Right kidney (tissue), 1 donor: ENCODE results near the gene NRXN2.
"Not testable (repeated sequence)": the region's sequence is repeated elsewhere in the genome, so short reads cannot be mapped to it uniquely, and the experiment has no call there.

Source experiments
- DNase-seq: peaks from one replicate; pipeline ENCODE4 v3.0.0-alpha.2; 2016

Gene NRXN2

GRCh38 chr11:64605656-64606585, 117.1 kb downstream of the NRXN2 start:
- no peak for DNase-seq

DNA sequence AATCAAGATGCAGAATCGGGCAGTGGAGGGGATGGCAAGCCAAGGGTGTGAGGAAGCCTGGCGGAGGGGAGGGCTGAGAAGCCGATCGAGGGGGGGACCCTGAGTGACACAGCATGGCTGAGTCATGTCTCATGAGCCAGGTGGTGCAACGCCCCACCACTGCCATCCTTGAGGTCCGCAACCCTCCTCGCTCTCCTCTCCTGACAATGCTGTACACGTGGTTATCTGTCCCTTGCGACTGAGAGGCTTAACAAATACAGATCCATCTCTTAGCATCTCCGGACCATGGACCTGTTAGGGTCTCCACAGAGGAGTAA, 117.8 kb downstream of the NRXN2 start:
- no peak for DNase-seq

DNA sequence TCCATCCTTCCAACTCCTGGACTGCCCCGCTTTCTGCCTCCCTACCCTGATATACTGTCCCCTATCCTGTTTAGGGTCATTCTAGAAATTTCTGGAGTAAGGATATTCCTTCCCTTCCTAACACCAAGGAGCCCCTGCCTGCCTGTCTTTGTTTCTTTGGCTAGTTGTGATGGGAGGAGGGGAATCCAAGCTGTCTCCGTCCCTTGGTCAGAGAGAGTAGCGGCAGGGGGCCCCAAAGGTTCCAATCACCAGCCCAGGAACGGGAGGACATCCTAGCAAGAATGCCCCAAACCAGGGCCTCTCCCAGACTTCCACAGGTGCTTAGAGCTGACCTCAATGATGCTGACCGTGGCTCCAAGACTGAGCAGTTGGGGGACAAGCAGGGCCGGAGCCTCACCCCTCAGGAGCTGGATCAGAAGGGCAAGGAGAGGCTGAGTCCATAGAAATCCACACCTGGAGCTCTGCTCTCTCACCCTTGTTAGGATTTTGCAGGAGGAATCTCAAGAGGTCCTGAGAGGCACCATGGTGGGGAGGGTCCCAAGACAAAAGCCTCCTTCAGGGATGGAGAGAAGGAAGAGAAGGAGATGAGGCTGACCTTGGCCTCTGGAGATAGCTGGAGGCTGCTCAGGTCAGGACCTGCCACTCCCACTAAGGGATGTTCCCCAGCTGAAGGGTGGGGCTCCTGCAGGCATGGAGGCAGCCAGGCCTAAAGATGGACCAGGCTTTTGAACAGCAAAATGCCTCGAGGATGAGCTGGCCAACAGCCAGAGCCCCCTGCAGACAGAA, 118.3 kb downstream of the NRXN2 start:
- DNase-seq: no peak

DNA sequence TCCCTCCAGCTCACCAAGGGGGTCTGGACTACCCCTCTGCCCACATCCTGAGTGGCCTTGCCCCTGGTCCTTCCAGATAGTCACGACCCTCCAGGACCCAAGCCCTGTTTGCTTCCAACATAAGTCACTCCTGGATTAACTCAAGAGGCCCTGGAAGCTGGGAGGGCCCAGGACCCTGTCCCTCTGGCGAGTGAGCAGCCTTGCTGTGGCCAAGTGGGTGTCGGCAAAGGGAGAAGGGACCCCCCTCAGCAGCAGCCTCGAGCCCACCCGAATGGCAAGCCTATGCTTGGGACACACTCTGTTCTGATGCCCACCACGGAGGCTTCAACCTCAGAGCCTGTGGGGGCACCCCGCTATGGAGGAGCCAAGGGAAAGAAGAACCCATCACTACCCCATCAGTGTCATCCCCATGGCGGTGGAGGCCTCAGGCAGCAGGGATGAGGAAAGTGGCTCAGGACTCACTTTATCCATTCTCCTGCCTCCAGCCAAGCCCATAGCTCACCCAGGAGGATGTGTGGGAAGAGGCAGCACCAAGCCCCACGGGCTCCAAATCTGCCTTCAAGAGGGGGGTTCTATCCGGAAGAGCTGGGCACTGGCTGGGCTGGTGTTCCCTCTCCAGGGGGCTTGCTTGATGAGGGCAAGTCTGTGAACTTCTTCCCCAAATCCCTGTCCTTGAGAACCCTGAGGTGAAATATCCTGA, 119.4 kb downstream of the NRXN2 start:
- no peak for DNase-seq

DNA sequence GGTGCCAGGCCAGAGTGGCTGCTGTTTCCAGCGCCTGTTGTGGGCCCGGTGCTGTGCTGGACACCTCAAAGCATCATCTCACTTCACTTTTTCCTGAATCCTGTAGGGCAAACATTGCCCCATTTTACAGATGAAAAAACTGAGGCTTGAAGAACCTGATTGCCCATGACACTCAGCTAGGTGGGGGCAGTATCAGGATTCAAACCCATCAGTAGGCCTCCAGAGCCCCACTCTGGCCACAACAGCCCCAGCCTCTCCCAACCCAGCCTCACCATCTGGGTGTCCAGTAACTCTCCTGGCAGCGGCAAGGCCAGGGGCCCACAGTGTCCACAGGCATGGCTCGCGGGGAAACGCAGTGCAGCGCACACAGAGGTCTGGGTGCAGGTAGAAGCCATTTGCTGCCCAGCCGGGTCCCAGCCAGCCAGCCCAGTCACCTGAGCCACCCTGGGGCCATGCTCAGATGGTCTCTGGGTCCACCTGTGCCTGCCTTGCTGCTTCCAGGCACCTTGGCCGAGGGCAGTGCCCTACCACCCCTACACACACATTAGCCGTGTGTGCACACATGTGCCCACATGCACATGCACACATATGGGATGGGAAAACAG, 120.4 kb downstream of the NRXN2 start:
- DNase-seq: no peak

DNA sequence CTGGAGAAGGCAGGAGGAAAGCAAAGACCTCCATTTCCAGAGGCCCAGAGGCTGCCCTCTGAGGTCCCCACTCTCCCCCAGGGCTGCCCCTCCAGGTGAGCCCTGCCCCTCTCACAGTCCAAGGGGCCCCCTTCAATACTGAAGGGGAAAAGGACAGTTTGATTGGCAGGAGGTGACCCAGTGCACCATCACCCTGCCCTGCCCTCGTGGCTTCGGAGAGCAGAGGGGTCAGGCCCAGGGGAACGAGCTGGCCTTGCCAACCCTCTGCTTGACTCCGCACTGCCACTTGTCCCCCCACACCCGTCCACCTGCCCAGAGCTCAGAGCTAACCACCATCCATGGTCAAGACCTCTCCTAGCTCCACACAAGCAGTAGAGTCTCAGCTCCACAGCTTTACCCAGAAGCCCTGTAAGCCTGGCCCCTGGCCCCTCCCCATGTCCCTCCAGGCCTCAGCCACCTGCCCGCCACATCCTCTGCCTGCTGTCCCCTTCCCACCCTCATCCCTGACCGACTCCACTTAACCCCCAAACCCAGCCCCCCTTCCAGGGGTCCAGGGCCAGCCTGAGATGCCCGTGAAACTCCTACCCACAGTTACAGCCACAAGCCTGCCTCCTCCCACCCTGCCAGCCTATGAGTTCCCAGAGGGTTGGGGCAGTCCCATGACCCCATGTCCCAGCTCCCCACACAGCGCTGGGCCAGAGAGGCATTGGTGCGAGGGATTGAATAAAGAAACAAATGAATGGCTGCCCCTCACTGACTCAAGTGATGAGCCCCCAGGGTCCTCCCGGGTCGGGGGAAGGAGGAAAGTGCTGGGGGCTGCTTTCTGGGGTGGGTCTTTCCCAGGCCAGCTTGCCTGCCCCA, 121.2 kb downstream of the NRXN2 start:
- no peak for DNase-seq

DNA sequence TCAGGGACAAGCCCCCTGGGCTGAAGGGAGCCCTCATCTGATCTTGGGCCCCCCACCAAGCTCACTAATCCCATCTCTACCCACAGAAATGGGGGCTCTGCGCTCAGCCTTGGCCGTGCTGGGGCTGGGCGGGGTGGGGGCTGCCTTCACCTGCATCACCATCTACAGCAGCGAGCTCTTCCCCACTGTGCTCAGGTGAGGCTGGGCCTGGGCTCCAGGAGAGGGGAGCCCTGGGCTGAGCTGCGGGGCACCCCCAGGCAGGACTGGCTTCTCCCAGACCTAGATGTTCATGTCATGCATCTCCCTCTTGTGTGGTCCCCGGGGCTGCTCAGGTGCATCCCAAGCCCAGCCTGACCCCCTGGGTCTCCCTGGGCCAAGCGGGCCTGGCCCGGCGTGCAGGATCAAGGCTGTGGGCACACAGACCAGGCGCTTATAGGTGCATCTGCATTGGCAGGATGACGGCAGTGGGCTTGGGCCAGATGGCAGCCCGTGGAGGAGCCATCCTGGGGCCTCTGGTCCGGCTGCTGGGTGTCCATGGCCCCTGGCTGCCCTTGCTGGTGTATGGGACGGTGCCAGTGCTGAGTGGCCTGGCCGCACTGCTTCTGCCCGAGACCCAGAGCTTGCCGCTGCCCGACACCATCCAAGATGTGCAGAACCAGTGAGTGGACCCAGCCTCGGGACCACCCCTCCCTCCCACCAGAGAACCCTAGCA, 122.6 kb downstream of the NRXN2 start:
- DNase-seq: no peak

GRCh38 chr11:64599698-64600211, 123.2 kb downstream of the NRXN2 start:
- no peak for DNase-seq

DNA sequence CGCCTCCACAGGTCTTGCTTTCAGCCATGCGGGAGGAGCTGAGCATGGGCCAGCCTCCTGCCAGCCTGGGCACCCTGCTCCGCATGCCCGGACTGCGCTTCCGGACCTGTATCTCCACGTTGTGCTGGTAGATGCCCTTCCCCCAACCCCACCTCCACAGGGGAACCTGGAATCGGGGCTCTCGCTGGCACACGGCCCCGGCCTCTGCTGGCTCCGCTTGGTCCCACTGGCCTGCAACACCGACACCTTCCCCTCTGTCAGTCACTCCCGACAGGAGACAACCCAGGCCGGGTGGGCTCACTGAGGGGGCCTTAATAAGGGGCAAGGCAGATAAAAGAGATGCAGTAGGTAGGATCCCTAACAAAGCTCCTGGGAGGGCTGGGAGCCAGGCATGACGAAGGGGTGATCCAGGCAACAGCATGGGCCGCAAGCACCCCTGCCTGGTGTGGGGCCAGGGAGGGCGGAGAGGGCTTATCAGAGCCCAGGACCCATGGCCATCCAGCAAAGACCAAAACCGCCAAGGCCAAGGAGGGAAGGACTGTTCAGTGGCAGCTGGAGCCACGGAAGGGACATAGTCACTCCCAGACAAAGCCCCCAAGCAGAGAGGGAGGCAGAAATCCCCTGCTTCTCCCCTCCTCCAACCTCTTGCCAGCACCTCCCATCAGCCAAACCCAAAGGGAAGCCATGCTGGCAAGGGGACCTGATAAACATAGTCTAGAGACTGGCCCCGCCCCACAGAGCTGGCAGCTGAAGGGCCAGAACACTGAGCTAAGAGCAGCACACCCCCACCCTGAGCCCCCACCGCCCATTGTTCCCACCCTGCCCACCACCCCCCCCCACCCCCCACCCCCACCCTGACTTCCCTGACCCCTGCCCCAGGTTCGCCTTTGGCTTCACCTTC, 124.0 kb downstream of the NRXN2 start:
- DNase-seq: no peak

GRCh38 chr11:64598106-64598796, 124.7 kb downstream of the NRXN2 start:
- DNase-seq: no peak

- DNase-seq: no peak
Measured at GRCh38 chr11:64597671-64598101, 125.3 kb downstream of the NRXN2 start.

DNA sequence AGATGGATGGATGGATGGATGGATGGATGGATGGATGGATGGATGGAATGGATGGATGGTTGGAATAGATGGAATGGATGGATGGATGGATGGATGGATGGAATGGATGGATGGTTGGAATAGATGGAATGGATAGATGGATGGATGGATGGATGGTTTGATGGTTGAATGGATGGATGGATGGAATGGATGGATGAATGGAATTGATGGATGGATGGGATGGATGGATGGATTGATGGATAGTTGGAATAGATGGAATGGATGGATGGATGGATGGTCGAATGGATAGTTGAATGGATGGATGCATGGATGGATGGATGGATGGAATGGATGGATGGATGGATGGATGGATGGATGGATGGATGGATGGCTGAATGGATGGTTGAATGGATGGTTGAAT, 127.1 kb downstream of the NRXN2 start:
- not testable (repeated sequence) for DNase-seq

GRCh38 chr11:64594159-64594939, 128.6 kb downstream of the NRXN2 start:
- no peak for DNase-seq

GRCh38 chr11:64593156-64594105, 129.6 kb downstream of the NRXN2 start:
- no peak for DNase-seq

GRCh38 chr11:64592656-64593055, 130.3 kb downstream of the NRXN2 start:
- no peak for DNase-seq

- DNase-seq: no peak
Measured at GRCh38 chr11:64592234-64592615, 130.8 kb downstream of the NRXN2 start.
